Stimulated activated CD8-positive, alpha-beta memory T cell treated with anti-CD3 and anti-CD28 coated beads, Interleukin-12 subunit alpha, Interleukin-12 subunit beta, amount 100 ng/mL, for 24 hours (primary cell): ENCODE results near the gene PDCD11.
A peak's percentile ranks its signal among the peaks of the same experiment; 100 is the strongest.
"Not testable (repeated sequence)": the region's sequence is repeated elsewhere in the genome, so short reads cannot be mapped to it uniquely, and the experiment has no call there.

Experiments used
- DNase-seq: peaks from one replicate; pipeline ENCODE4 v3.0.0-alpha.2; 2020; ENCODE audit errors: extremely low read depth

The PDCD11 gene

DNA sequence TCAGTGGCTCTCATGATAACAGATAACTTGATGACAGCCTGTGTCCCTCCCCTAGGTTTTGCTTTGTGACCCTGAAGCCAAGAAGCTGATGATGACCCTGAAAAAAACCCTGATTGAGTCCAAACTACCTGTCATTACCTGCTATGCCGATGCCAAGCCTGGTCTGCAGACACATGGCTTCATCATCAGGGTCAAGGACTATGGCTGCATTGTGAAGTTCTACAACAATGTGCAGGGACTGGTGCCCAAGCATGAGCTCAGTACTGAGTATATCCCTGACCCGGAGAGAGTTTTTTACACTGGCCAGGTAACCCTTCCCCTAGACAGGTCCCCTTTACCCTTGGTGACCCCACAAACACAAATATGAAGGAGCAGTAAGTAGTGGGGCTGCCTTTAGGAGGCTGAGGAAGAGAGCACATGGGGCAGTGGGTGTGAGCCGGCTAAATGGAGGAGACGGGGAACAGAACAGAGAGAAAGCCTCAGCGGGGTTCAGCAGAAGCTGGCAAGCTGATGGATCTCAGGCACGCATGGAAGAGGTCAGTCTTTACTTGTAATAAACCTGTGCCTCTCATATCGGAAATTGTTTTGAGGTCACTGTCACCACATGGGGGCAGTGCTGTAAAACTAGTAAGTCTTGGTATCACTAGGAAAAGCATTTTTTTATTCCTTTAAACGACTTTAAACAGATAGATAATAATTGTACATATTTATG is 20.2 kb downstream of the PDCD11 start:
- DNase-seq = peak; percentile 8

GRCh38 chr10:103417148-103417469 is 20.7 kb downstream of the PDCD11 start:
- not testable (repeated sequence) for DNase-seq

- DNase-seq = no peak
Measured at GRCh38 chr10:103417601-103418000, 21.2 kb downstream of the PDCD11 start.

GRCh38 chr10:103419101-103419500 is 22.7 kb downstream of the PDCD11 start:
- no peak for DNase-seq

GRCh38 chr10:103423748-103424147 is 27.3 kb downstream of the PDCD11 start:
- no peak for DNase-seq

DNA sequence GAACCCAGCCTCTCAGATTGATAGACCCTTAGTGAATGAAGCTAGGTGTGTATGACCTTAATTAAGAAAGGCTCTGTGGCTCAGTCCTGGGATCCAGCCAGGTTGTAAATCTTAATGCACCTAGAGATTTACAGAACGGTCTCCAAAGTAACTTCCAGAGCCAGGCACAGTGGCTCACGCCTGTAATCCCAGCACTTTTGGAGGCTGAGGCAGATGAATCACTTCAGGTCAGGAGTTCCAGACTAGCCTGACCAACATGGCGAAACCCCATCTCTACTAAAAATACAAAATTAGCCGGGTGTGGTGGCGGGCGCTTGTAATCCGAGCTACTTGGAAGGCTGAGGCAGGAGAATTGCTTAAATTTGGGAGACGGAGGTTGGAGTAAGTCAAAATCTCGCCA is 31.4 kb downstream of the PDCD11 start:
- DNase-seq = no peak

DNA sequence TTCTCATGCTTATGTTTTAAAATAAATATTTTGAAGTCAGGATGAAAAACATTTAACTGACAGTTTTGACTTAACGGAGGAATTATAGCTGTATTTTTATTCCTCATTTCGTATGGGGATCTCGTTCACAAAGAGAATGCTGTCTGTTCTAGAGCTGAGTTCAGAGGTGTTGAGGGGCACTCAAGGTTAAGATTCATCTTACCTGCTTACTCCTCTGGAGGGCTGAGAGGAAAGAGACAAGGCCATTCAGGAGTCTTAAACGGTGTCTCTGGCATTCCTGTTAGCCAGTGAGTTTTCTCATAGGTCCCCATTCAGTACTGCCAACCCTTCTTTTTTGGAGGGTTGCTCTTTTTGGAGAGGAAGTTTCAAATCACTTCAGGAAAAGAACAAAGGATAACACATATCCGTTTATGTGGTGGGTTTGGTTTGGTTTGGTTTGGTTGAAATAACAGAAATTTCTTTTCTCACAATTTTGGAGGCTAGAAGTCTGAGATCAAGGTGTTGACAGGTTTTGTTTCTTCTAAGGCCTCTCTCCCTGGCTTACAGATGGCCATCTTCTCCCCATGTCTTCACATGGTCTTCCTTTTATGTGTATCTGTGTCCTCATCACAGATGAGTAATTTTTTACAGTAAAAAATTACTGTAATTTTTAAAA is 32.7 kb downstream of the PDCD11 start:
- no peak for DNase-seq

DNA sequence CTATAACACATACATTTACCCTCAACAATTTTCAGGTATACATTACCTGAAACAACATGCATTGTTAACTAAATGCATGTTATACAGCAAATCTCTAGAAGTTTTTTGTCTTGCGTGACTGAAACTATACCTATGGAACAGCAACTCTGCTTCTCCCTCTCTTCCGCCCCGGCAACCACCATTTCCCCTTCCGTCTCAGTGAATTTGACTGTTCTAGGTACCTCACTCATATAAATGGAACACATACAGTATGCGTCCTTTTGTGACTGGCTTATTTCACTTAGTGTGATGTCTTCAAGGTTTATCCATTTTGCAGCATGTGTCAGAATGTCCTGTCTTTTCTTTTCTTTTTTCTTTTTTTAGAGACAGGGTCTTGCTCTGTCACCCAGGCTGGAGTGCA is 33.2 kb downstream of the PDCD11 start:
- DNase-seq = no peak

DNA sequence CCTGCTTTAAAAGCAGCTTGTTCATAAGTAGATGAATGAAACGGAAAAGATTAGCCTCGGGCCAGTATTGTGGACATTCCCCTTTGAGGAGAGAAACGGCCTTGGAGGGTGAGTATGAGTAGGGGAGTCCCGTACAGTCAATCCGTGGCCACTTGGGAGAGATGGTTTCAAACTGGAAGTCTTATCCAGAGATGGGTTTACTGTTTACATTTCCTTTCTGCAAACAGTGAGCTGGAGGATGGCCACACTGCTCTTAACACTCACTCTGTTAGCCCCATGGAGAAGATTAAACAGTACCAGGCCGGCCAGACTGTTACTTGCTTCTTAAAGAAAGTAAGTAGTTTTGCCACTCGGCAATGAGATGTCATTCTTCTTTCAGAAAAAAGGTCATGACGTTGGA is 35.5 kb downstream of the PDCD11 start:
- DNase-seq = no peak

DNA sequence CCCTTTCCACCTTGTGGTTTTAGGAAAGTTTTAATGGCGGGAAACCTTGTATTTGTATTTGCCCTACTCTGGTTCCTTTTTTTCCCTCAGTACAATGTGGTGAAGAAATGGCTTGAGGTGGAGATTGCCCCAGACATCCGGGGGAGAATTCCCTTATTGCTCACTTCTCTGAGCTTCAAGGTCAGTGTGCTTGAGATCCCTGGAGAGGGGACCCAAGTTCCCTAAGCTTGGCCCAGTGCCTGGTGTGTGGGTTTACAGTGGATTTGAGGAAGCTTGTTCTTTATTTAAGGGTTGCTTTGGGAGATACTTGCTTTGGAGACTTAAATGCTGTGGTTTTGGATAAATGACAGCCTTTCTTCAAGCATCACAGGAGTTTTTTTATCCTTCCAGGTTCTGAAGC is 37.4 kb downstream of the PDCD11 start:
- no peak for DNase-seq

GRCh38 chr10:103439776-103440175 is 43.4 kb downstream of the PDCD11 start:
- no peak for DNase-seq

- no peak for DNase-seq
Measured at GRCh38 chr10:103440416-103440815, 44.0 kb downstream of the PDCD11 start.

GRCh38 chr10:103441206-103441605 is 44.8 kb downstream of the PDCD11 start:
- no peak for DNase-seq

DNA sequence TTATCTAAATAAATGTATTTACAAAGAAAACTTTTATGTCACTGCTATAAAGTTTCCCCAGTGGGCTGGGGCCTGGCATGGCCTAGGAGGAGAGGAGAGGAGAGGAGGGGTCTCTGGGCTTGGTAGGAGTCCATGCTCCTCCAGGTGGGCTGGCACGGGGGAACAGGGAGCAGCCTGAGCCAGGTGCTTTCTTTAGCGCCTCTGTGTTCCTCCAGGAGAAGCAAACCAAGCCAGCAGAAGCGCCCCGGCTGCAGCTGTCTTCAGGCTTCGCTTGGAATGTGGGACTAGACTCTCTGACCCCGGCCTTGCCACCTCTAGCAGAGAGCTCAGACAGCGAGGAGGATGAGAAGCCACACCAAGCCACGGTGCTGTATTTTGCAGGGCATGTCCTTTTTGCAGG is 45.2 kb downstream of the PDCD11 start:
- no peak for DNase-seq

DNA sequence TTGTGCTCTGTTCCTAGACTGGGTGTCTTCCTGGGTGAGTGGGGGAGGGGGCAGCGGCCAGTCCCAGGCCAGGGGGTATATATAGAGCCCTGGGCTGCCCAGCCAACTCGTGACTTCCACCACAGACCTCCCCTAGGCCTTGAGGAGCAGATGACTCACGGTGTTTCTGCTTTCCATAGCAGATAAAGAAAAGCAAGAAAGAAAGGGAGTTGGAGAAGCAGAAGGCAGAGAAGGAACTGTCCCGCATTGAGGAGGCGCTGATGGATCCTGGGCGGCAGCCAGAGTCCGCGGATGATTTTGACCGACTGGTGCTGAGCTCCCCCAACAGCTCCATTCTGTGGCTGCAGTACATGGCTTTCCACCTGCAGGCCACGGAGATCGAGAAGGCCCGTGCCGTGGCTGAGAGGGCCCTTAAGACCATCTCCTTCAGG is 45.6 kb downstream of the PDCD11 start:
- no peak for DNase-seq

DNA sequence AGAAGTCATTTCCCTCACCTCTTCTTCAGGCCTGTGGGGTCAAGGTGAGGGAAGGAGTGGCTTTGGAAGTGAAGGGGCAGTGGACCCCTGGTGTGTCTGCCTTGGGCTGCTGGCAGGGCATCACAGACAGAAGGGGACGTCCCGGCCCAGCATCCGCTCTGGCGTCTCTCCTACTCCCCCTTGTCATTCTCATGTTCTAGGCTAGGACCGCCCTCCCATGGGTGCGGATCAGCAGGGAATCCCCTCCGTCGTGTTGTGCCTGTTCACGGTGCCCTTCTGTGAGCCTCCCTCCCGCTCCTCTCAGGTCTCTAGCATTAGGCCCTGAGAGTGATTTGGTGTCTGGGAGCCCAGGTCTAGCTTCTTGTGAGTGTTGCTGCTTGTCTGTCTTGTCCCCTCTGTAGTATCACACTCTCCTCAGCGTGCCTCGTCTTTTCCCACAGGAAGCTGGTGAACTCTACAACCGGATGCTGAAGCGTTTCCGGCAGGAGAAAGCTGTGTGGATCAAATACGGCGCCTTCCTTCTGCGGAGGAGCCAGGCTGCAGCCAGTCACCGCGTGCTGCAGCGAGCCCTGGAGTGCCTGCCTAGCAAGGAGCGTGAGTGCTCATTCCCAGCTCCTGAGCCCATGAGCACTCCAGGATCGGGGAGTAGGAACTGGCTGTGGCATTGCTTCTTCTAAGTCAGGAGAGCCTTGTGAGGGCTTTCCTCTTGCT is 47.2 kb downstream of the PDCD11 start:
- DNase-seq = no peak

DNA sequence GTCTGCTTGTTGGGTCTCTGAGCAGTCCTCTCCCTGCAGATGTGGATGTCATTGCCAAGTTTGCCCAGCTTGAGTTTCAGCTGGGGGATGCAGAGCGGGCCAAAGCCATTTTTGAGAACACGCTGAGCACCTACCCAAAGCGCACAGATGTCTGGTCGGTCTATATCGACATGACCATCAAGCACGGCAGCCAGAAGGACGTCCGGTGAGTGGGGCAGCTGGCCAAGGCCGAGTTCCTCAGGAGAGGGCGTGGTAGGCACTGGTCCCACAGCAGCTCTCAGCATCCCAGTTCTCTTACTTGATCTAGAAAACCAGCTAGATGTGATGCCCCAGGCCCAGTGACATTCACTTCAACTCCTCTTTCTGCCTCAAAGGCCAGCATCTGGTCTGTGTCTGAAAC is 48.1 kb downstream of the PDCD11 start:
- no peak for DNase-seq

DNA sequence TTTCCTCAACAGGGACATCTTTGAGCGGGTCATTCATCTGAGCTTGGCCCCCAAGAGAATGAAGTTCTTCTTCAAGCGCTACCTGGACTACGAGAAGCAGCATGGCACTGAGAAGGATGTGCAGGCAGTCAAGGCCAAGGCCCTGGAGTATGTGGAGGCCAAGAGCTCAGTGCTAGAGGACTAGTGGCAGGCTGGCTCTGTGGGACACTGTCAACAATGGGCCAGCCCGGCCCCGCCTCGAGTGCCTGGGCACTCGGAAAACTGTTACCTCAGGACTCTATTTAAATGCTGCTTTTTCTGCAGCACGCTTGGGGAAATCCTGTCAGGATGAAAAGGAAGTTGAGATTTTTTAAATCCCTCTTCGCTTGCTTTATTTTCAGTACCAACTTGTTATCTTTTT is 48.9 kb downstream of the PDCD11 start:
- no peak for DNase-seq

DNA sequence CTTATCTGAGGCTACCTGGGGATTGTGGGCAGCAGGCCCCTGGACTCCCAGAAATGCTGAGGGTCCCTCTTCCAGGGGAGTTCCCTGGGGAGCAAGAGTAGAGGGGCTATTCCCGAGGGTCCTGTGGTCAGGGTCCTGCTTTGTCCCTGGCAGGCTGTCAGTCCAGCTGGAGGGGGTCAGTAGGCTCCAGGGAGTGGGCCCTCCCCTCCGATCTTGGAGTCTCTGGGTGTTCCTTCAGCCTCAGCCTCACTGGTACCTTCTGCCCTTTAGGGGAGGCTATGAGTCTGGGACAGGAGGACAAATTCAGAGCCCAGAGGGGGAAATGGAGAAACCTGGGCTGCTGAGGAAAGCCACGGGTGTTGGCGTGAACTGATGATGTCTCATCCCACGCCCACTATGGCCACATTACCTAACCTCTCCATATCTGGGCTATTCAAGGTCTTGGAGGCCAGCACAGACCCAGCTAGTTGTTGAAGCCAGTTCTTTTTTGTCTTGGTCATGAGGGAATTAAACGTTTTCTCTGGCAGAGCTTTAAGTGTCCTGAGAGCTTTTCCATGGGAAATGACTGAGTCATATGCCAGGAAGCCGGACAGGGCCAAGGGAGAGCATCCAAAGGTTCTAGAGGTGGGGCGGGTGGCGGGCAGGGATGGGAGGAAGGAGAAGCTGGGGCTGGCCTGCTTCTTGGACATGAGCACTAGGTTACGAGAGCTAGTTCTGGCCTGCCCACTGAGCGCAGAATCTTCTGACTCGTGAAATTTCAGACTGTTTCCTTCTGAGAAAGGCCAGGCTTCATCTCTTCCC is 49.5 kb downstream of the PDCD11 start:
- DNase-seq = no peak

DNA sequence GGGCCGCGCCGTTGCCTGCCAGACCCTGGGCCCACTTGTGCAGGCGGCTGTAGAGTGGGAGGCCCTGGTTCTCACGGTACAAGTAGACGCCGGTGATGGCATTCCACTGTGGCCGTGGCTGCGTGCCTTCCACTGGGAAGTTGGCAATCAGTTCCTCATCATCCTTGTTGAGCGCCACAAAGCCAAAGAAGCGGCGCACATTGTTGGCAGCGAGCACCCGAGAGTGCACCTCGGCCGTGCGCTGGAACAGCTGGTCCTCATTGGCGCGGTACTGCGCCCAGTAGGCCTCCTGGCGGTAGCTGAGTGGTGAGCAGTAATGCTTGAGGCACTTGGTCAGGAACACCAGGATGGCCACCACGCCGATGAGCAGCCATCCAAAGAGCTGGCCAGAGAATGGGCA is 50.8 kb downstream of the PDCD11 start:
- DNase-seq = no peak

- DNase-seq = no peak
Measured at GRCh38 chr10:103448746-103449145, 52.3 kb downstream of the PDCD11 start.
